GM12864 (cell line): ENCODE results near the gene NEK3.
"Not testable (repeated sequence)": the region's sequence is repeated elsewhere in the genome, so short reads cannot be mapped to it uniquely, and the experiment has no call there.

Experiments used
- DNase-seq: peaks from one replicate; pipeline ENCODE4 v3.0.0-alpha.2; 2011; ENCODE audit warnings: low read depth
- H3K4me3 ChIP-seq: 2 replicates; pipeline ENCODE4 v1.5.1; 2011; ENCODE audit warnings: mild to moderate bottlenecking, low read depth, low read length, control low read depth
- CTCF ChIP-seq: IDR thresholded peaks from 2 replicates; pipeline ENCODE4 v1.5.1; 2011; ENCODE audit warnings: low read depth, mild to moderate bottlenecking, moderate library complexity, low read length, control low read depth, inconsistent platforms; ENCODE audit errors: missing control alignments

The NEK3 gene

DNA sequence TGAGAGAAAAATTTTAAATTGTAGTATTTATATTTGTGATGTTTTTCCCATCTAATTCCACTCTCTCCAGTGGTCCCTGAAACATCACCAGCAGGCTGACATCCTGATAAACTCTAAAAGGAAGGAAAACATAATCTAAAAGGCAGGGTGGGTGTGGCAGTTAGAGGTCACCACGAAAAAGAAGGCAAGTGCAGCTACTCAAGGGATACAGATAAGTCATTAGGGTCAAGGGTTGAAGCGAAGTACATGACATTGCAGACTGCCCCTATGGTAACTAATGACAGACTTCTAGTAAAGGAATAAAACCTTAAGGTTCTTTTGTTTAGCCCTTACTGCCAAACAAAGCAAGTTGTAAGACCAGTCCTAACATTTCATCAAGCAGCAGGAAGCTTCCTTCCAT lies 6.0 kb upstream of the NEK3 start:
- no peak for TF ChIP-seq CTCF
- DNase-seq, result no peak
- H3K4me3 ChIP-seq, result no peak overlapping the region

GRCh38 chr13:52164989-52165388 lies 5.6 kb upstream of the NEK3 start:
- no peak for TF ChIP-seq CTCF
- no peak for DNase-seq
- no peak overlapping the region for H3K4me3 ChIP-seq

DNA sequence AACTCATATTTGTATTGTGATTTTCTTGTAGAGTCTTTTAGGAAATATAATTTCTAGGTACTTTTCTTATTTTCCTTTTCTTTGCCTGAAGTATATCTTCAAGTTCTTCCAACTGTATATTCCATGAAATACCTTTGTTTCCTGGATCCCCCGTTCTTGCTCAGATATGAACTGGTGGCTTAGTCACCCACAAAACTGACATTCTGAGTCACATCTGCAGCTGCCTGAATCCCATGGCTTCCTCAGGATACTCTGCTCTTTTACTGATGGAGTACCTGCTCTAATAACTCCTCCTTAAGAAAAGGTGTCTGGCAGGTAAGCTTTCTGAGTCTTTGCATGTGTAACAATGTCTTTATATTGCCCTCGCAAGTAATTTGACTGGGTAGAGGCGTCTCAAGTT lies 4.5 kb upstream of the NEK3 start:
- DNase-seq, H3K4me3 ChIP-seq: not testable (repeated sequence)

- H3K4me3 ChIP-seq, result no peak overlapping the region
- TF ChIP-seq CTCF, result no peak
- no peak for DNase-seq
These were observed 3.1 kb upstream of the NEK3 start for GRCh38 chr13:52162279-52163101.

- no peak for DNase-seq
- no peak for TF ChIP-seq CTCF
- no peak overlapping the region for H3K4me3 ChIP-seq
These were observed 1.8 kb upstream of the NEK3 start for GRCh38 chr13:52161181-52161646.

DNA sequence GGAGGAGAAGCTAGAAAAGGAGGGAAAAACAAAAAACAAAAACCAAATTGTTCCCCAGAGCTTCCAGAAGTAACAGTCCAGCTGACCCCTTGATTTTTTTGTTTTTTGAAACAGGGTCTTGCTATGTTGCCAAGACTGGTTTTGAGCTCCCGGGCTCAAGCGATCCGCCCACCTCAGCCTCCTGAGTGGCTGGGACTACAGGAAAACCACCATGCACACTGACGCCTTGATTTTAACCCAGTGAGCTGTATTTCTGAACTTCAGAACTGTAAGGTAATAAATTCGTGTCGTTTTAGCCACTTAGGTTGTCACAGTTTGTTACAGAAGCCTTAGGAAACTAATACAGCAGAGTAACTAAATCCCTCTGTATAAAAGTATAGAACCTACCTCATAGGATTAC lies 1.1 kb upstream of the NEK3 start:
- DNase-seq, result no peak
- no peak overlapping the region for H3K4me3 ChIP-seq
- TF ChIP-seq CTCF, result no peak

DNA sequence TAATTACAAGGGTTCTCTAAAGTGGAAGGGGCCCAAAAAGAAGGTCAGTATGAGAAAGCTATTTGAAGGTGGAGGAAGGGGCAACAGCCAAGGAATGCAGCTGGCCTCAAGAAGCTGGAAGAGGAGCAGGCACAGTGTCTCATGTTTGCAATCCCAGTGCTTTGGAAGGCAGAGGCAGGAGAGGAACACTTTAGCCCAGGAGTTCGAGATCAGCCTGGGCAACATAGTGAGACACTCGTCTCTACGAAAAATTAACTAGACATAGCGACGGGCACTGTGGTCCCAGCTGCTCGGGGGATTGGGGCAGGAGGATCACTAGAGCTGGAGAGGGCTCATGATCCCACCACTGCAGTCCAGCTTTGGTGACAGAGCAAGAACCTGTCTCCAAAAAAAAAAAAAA lies 656 bp upstream of the NEK3 start:
- no peak for TF ChIP-seq CTCF
- DNase-seq, result no peak
- H3K4me3 ChIP-seq, result no peak overlapping the region
